ENCODE data around the gene GRID2.

DNA sequence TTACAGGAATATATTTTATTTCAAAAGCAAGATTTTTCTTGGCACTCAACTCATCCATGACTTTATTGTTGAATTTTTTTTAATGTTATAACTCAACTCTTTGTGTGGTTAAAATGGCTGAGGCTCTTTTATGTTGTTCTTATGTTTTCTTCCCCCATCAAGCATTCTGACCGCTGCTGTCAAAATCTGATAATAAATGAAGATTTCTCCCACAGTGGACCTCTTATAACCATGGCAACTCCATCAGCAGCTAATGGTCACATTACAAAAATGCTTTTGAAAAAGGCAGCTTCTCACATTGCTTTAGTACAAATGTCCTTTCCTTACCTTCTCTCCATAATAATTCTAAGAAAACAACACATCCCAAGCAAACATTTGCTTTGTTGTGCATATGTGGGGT, 1428.7 kb downstream of the GRID2 start:
- TF ChIP-seq POLR2A (IDR thresholded peaks at IDR 0.05): no peak
- TF ChIP-seq, protein P1, sequence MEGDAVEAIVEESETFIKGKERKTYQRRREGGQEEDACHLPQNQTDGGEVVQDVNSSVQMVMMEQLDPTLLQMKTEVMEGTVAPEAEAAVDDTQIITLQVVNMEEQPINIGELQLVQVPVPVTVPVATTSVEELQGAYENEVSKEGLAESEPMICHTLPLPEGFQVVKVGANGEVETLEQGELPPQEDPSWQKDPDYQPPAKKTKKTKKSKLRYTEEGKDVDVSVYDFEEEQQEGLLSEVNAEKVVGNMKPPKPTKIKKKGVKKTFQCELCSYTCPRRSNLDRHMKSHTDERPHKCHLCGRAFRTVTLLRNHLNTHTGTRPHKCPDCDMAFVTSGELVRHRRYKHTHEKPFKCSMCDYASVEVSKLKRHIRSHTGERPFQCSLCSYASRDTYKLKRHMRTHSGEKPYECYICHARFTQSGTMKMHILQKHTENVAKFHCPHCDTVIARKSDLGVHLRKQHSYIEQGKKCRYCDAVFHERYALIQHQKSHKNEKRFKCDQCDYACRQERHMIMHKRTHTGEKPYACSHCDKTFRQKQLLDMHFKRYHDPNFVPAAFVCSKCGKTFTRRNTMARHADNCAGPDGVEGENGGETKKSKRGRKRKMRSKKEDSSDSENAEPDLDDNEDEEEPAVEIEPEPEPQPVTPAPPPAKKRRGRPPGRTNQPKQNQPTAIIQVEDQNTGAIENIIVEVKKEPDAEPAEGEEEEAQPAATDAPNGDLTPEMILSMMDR (IDR thresholded peaks at IDR 0.05): no peak

All from thyroid gland (tissue), 4 donors.